ENCODE data around the gene GAST.

GAST gene

DNA sequence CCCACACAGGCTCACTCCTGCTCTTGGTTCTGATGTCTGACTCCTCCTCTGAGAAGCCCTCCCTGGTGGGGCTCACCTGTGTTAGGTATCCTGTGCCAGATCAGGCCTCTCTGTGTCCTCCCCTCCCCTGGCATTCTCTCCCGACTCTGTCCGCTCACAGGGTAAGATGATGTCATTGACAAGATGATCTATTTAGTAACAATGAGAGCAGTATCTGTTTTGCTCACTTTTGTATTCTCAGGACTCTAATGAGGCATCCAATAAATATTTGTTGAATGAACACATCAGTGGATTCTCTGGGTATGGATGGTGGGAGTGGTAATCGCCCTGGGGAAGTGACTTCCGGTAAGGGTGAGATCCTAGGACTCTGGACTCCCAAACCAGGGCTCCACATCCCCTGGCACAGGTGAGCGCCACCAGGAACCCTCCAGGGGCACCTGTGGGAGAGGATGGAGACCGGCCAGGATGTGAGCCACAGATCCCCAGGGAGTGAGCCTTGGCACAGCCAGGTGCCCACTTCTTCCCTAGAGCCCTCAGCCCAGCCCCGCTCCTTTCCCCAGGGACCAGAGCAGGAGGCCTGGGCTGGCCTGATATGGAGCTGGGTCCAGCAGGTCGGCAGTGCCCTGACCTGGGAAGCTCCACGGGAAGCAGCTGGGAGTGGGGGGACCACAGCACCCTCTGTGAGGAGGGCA is 27.7 kb downstream of the GAST start:
- no peak for DNase-seq (ENCODE audit: low read depth in 2 of 2)

DNA sequence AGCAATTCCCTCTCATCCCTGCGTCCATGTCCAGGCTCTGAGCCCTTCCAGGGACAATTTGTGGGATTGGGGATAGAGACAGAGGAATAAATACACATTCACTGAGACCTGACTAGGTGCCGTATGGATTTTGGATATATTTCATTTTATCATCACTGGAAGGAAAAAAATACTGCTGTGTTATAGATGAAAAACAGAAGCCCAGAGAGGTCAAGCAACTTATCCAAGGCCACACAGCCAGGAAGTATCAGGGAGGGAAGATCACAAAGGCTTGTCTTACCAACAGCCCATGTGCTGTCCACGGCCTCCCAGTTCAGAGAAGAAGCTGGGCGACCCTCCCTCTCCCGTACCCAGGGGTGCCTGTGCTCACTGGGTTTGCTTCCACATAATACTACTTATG is 28.4 kb downstream of the GAST start:
- DNase-seq (ENCODE audit: low read depth in 2 of 2): no peak

DNA sequence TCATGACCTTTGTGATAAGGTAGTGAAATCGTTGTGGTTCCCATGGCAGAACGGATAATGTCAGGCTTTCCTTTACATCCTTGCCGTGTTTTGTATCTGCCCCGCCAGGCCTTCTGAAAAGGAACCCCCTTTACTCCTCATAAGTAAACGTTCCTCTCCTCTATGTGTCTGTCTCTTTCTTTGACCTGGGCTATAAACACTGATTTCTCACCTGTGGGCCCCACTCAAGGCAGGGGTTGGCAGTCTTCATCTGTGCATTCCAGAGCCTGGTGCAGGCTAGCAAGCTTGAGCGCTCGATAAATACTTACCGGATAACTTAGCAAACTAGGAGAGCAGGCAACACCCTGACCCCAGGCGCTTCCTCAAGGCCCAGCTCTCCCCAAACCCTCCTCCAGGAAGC is 29.6 kb downstream of the GAST start:
- no peak for DNase-seq (ENCODE audit: low read depth in 2 of 2)

DNA sequence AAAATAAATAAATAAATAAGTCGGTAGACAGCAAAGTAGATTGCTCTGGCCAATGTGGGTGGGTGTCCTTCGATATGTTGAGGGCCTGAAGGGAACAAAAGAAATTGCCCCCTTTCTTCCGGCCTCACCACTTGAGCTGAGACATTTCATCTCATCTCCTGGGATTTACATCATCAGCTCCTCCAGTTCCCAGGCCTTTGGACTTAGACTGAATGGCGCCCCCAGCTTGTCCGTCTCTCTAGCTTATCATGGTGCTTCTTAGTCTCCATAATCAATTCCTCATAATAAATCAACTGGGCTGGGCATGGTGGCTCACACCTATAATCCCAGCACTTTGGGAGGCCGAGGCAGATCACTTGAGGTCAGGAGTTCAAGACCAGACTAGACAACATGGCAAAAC is 36.1 kb downstream of the GAST start:
- no peak for DNase-seq (ENCODE audit: low read depth in 2 of 2)

DNA sequence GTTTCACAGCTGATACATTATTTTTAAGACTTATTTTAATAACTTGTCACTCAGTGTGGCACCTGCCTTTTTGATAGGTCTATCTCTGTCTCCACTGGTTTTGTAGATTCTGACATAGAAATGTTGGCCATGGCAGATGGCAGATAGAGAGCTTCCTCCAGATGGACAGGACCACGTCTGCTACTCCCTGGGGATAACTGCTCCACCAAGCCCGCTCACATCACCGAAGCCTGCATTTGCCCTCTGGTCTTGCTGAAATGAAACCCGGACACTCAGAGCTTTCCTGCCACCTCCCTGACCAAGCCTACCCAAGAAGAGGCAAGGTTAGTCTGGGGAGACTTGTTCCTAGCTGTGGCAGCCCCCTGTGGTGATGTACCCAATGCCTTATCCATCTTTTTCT is 38.7 kb downstream of the GAST start:
- DNase-seq (ENCODE audit: low read depth in 2 of 2): no peak

DNA sequence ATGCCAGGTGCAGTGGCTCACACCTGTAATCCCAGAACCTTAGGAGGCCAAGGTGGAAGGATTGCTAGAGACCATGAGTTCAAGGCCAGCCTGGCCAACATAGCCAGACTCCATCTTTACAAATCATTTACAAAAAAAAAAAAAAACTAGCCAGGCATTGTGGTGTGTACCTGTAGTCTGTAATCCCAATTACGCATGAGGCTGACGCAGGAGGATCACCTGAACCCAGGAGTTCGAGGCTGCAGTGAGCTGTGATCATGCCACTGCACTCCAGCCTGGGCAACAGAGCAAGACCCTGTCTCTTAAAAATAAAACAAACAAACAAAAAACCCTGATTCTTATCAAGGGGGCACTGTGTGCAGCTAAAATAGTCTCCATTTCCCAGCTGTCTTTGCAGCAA is 39.2 kb downstream of the GAST start:
- DNase-seq (ENCODE audit: low read depth in 2 of 2): no peak

DNA sequence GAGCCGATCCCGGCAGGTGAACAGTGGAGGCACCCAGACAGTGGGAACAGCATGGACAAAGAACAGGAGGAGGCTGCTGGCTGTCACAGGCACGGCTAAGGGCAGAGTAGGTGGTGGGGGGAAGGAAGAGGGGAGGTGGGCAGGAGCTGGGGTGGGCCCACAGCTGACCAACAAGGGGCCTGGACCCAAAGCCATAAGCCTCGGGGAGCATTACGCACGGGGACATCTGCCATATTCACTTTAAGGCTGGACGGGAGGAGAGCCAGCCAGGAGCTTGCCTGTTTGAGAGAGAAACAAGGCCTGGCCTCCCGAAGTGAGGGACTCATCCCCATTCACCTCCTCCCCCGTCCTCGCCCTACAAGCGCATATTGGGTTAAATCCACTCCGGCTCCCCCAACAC is 41.9 kb downstream of the GAST start:
- no peak for DNase-seq (ENCODE audit: low read depth in 2 of 2)

DNA sequence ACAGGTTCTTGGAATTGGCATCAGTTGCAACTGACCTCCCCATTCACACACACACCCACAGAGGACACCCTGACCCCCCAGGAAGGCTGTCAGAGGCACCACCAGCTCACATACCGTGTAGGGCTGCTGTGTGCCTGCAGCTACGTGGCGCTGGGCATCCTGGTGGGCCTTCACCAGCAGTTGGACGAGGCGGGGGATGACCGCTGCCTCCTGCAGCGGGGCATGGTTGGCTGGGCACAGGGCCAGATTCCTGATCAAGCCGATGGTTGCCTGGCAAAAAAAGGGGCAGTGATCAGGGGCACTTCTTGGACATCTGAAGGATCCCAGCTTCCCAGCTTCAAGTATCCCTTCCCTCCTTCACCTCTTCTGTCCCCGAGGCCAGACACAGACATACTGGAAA is 46.5 kb downstream of the GAST start:
- no peak for DNase-seq (ENCODE audit: low read depth in 2 of 2)

DNA sequence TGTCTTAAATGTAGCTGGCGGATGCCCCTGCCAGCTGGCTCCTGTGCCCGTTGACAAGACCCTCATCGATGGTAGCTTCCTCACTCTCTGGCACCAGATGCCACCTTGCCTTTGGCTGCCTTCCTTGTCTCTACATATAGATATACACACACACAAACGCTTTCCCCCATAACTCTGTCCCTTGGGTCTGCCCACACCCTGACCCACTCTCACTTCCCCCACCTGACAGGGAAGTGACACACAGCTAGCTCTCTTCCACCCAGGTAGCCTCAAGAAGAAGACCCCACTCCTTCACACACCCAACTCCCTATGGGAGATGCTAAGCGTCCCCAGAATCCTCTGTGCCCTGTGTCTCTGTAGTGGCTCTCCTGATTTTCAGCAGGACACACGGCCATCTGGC is 48.7 kb downstream of the GAST start:
- DNase-seq (ENCODE audit: low read depth in 2 of 2): no peak

DNA sequence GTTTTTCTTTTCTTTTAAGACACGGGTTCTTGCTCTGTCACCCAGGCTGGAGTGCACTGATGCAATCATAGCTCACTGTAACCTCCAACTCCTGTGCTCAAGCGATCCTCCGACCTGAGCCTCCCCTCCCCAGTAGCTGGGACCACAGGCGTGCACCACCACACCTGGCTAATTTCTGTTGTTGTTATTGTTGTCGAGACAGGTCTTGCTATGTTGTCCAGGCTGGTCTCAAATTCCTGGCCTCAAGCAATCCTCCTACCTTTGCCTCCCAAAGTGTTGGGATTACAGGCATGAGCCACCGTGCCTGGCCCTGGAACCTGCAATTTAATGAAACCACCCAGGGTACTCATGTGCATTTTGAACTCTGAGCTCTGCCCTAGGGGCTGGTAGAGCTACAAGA is 50.3 kb downstream of the GAST start:
- DNase-seq (ENCODE audit: low read depth in 2 of 2): no peak

DNA sequence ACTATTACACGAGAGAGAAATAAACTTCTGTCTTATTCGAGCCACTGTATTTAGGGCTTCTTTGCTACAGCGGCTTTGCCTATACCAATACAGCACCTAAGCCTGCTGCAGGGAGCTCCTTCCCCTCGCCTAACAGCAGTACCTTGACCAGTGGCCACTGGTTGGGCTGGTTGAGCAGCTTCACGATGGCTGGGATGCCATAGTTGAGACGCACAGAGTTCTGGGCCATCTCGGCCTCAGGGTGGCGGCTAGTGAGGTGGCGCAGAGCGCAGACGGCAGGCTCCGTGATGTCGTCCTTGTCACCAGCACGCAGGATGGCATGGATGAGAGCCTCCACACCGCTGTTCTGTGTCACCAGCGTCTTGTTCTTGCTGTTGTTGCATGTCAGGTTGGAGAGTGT is 50.7 kb downstream of the GAST start:
- DNase-seq (ENCODE audit: low read depth in 2 of 2): no peak

DNA sequence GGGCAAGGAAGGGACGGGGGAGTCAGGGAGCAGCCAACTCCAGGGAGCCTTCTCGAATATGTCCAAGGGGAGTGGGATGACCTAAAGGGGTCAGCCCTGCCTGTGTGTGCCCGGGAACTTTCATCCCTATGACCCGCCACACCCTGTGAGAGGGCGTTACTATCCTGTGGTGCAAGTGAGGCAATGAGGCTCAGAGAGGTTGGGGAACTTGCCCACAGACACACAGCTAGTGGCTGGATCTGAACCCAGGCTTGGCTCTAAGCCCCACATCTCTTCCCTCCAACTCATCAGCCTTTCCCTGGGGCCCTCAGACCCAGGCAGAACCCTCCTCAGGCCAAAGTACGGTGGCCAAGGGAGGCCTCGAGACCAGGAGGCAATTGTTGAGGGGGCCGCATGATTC is 51.2 kb downstream of the GAST start:
- DNase-seq (ENCODE audit: low read depth in 2 of 2): no peak
